IMR-90 (cell line): Measurements from ENCODE around the gene CLK1. TPM values are rescaled to one million over a fixed set of nuclear protein-coding genes. Genes with fewer than 3 reads are reported as not detected.

Experiments used
- ATAC-seq: fragments of 200-7000 bp; cut with Tn5 transposase; 2 replicates; pipeline ENCODE4 v1.9.1; 2020; ENCODE audit warnings: low read depth, mild to moderate bottlenecking, moderate library complexity
- BruUV-seq: library from RNA; stranded (reverse); fragments of 400-500 nt; replicated peaks from 2 replicates; lab custom pipeline; 2021; lab: Mats Ljungman, UMichigan
- CTCF ChIA-PET: fragments of 300-600 bp; formaldehyde crosslinking; extraction: SDS; loops from one replicate; lab custom pipeline; 2021; ENCODE audit warnings: antibody characterized with exemption; lab: Yijun Ruan, JAX
- POLR2A ChIA-PET: fragments of 300-600 bp; sonication (Branson Sonifier 250); formaldehyde crosslinking; loops from one replicate; lab custom pipeline; 2022; ENCODE audit warnings: antibody characterized with exemption; ENCODE audit not compliant: unreplicated experiment; lab: Charles Lee
- DNase-seq: peaks from one replicate; pipeline ENCODE4 v3.0.0; 2013
- H2AFZ ChIP-seq: replicated peaks from 2 replicates; pipeline ENCODE3; 2013; ENCODE audit warnings: low read length, mild to moderate bottlenecking; ENCODE audit not compliant: poor library complexity
- H2AK5ac ChIP-seq: 2 replicates; pipeline ENCODE4 v1.6.1; 2013; ENCODE audit warnings: low read depth, low read length, inconsistent platforms
- H2AK9ac ChIP-seq: replicated peaks from 2 replicates; pipeline ENCODE3; 2013; ENCODE audit warnings: mild to moderate bottlenecking, low read depth, low read length, moderate library complexity; ENCODE audit not compliant: poor library complexity
- H2BK120ac ChIP-seq: 2 replicates; pipeline ENCODE4 v1.6.1; 2013; ENCODE audit warnings: low read depth, low read length, inconsistent platforms
- H2BK15ac ChIP-seq: 3 replicates; pipeline ENCODE4 v1.6.1; 2013; ENCODE audit warnings: low read depth, low read length, inconsistent platforms
- H2BK20ac ChIP-seq: 2 replicates; pipeline ENCODE4 v1.6.1; 2013; ENCODE audit warnings: low read depth, mild to moderate bottlenecking, inconsistent platforms, low read length, moderate library complexity
- H2BK5ac ChIP-seq: 2 replicates; pipeline ENCODE4 v1.6.1; 2013; ENCODE audit warnings: mild to moderate bottlenecking, low read depth, low read length, inconsistent platforms; ENCODE audit not compliant: poor library complexity, severe bottlenecking
- H3K14ac ChIP-seq: replicated peaks from 2 replicates; pipeline ENCODE4 v1.6.1; 2013; ENCODE audit warnings: low read depth, low read length, inconsistent platforms
- H3K18ac ChIP-seq: 2 replicates; pipeline ENCODE4 v1.6.1; 2013; ENCODE audit warnings: low read depth, low read length, control low read depth
- H3K23ac ChIP-seq: 2 replicates; pipeline ENCODE4 v1.6.1; 2013; ENCODE audit warnings: low read depth, low read length, inconsistent platforms
- H3K27ac ChIP-seq: 2 replicates; pipeline ENCODE4 v1.5.1; 2013; ENCODE audit warnings: mild to moderate bottlenecking, control low read depth, low read length; ENCODE audit not compliant: insufficient read depth
- H3K27me3 ChIP-seq: 2 replicates; pipeline ENCODE4 v1.6.1; 2013; ENCODE audit warnings: low read length; ENCODE audit not compliant: control insufficient read depth, insufficient read depth
- H3K36me3 ChIP-seq: 2 replicates; pipeline ENCODE4 v1.6.1; 2013; ENCODE audit warnings: low read length, mixed read lengths; ENCODE audit not compliant: control insufficient read depth, insufficient read depth
- H3K4ac ChIP-seq: 2 replicates; pipeline ENCODE4 v1.6.1; 2013; ENCODE audit warnings: low read depth, low read length, inconsistent platforms
- H3K4me1 ChIP-seq: 2 replicates; pipeline ENCODE4 v1.6.1; 2013; ENCODE audit warnings: low read length, mixed read lengths; ENCODE audit not compliant: control insufficient read depth, insufficient read depth
- H3K4me2 ChIP-seq: 2 replicates; pipeline ENCODE4 v1.6.1; 2013; ENCODE audit warnings: low read depth, mild to moderate bottlenecking, control low read depth, low read length, moderate library complexity
- H3K4me3 ChIP-seq: 2 replicates; pipeline ENCODE4 v1.5.1; 2013; ENCODE audit warnings: low read depth, mild to moderate bottlenecking, control low read depth, low read length, moderate library complexity; ENCODE audit not compliant: insufficient read depth
- H3K56ac ChIP-seq: 2 replicates; pipeline ENCODE4 v1.6.1; 2013; ENCODE audit warnings: low read length, inconsistent platforms; ENCODE audit not compliant: insufficient read depth; ENCODE audit errors: extremely low read depth
- H3K79me1 ChIP-seq, 2 experiments: 2 replicates each; pipeline ENCODE4 v1.6.1; 2013; ENCODE audit warnings: low read length in 2 of 2, inconsistent platforms in 1 of 2, low read depth in 1 of 2
- H3K9ac ChIP-seq: 2 replicates; pipeline ENCODE4 v1.6.1; 2013; ENCODE audit warnings: low read depth, low read length, control low read depth
- H3K9me1 ChIP-seq: 2 replicates; pipeline ENCODE4 v1.6.1; 2013; ENCODE audit warnings: low read length, inconsistent platforms; ENCODE audit not compliant: insufficient read depth
- H3K9me3 ChIP-seq: 2 replicates; pipeline ENCODE4 v1.6.1; 2013; ENCODE audit warnings: low read length; ENCODE audit not compliant: control insufficient read depth, insufficient read depth
- H4K20me1 ChIP-seq: 2 replicates; pipeline ENCODE4 v1.6.1; 2013; ENCODE audit warnings: low read length, inconsistent platforms; ENCODE audit not compliant: insufficient read depth
- H4K5ac ChIP-seq: 2 replicates; pipeline ENCODE4 v1.6.1; 2013; ENCODE audit warnings: mild to moderate bottlenecking, low read depth, low read length, control low read depth
- H4K8ac ChIP-seq, 2 experiments: 2 replicates each; pipeline ENCODE4 v1.6.1; 2013; ENCODE audit warnings: low read depth in 2 of 2, low read length in 2 of 2, control low read depth in 1 of 2, inconsistent platforms in 1 of 2
- H4K91ac ChIP-seq: 2 replicates; pipeline ENCODE4 v1.6.1; 2013; ENCODE audit warnings: low read depth, low read length, inconsistent platforms; ENCODE audit not compliant: insufficient read depth
- ELK1 ChIP-seq: fragments of 150-350 bp; IDR thresholded peaks from 2 replicates; pipeline ENCODE4 v1.6.1; 2016; ENCODE audit warnings: low read depth, mild to moderate bottlenecking, low read length, moderate library complexity, borderline replicate concordance
- MAZ ChIP-seq: IDR thresholded peaks from 2 replicates; pipeline ENCODE4 v1.6.1; 2012; ENCODE audit warnings: low read depth, mild to moderate bottlenecking, low read length, improper control_type of control experiment, moderate library complexity, borderline replicate concordance
- POLR2A ChIP-seq: IDR thresholded peaks from 2 replicates; pipeline ENCODE4 v1.6.1; 2012; ENCODE audit warnings: mild to moderate bottlenecking, low read depth, low read length
- WGBS, 2 experiments: methylation state at CpG; one replicate each; pipeline versions ENCODE4 v1.1.5 to v1.1.7; 2013; ENCODE audit warnings: missing lambda C conversion rate in 2 of 2; ENCODE audit not compliant: insufficient read length in 1 of 2; ENCODE audit errors: extremely low coverage in 2 of 2; 5-methylcytosine and 5-hydroxymethylcytosine counted together
- dilution Hi-C: fragments of 300-500 bp; cut with HindIII; formaldehyde crosslinking; loops from one replicate; pipeline ENCODE4 v1.14.3; 2018; ENCODE audit warnings: low sequenced_read_pairs; ENCODE audit not compliant: unreplicated experiment
- in situ Hi-C: fragments of 300-500 bp; cut with MboI; formaldehyde crosslinking; loops from 3 replicates; pipeline ENCODE4 v1.14.3; 2019; ENCODE audit warnings: low sequenced_read_pairs, inconsistent platforms, mixed read lengths
- intact Hi-C: fragments of 100-400 bp; cut with micrococcal nuclease; formaldehyde crosslinking; loops from 2 replicates; pipeline ENCODE4 v1.10.0; 2022
- polyA plus RNA-seq, 3 experiments: library from polyadenylated mRNA; depleted of rRNA; stranded (reverse); fragments of >200 nt; gene quantifications; 2 replicates each; pipeline ENCODE4 v1.2.3, GENCODE V29; 2012; ENCODE audit warnings: low replicate concordance in 1 of 3
- total RNA-seq: library from RNA; depleted of rRNA; stranded (reverse); fragments of >200 nt; gene quantifications from 2 replicates; pipeline ENCODE4 v1.2.3, GENCODE V29; 2012

CLK1 gene
- total and polyA plus RNA-seq, 2 of the 4 experiments (the other 2 are of a cell fraction) = 26.2 to 35.5 TPM

DNA sequence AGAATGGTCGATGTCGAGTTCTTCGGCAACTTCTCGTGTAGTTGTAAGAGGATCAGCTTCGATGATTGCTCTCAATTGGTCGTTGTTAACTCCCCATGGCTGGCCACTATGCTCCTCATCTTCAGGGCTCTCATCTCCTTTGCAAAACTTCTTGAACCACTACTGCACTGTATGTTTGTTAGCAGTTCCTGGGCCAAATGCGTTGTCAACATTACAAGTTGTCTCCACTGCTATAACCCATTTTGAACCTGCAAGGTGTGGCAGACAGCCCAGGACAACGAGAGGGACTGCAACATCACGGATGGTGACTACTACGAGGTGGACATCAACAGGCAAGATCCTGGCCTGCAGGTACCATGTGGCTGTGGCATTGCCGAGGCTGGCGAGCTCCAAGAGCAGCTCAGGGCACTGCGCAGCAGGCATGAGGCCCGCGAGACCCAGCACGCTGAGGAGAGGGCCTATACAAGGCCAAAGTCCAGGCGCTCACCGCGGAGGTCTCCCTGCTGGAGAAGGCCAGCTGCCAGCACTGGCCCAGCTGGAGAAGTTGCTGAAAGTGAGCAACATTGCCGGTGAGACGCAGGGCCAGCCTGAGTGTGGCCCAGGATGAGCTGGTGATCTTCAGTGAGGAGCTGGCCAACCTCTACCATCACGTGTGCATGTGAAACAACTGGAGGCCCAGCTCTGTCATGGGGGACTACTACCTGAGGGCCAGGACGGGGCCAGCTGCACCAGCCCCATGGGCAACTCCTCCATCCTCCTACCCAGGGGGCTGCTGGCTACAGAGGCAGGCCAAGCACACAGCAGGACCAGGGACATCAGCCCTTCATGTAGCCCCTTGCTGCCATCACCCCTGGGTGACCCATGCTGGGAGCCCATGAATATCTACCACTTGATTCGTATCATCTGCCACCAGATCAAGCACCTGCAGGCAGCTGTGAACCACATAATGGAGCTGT lies 20.2 kb downstream of the CLK1 start:
- no peak overlapping the region for H2AFZ ChIP-seq
- H2AK5ac ChIP-seq = no peak overlapping the region
- H3K56ac ChIP-seq = no peak overlapping the region
- H3K79me1 ChIP-seq = no peaks in the 10 kb centered on the region
- ATAC-seq (no peak), DNase-seq (no peak)
- H3K27me3 ChIP-seq = no peaks in the 10 kb centered on the region; the same call in none of the 2 replicates
- H2BK15ac ChIP-seq = no peak overlapping the region
- H3K9me1 ChIP-seq = peaks cover 5% of the 10 kb centered on the region; the same call in 1 of the 2 replicates
- intact Hi-C loops (loop anchor here (2.0 kb wide), 1 partner anchor 15 kb away; no protein-coding TSS in a partner anchor), in situ Hi-C loops (no loop called here), dilution Hi-C loops (no loop called here)
- no peak overlapping the region for H2BK20ac ChIP-seq
- H2BK120ac ChIP-seq = no peak overlapping the region
- no peak overlapping the region for H3K27ac ChIP-seq
- H3K9ac ChIP-seq = no peak overlapping the region
- POLR2A ChIA-PET = no interaction called here
- H4K91ac ChIP-seq = no peak overlapping the region
- no peaks in the 10 kb centered on the region for H4K20me1 ChIP-seq
- no peak overlapping the region for H2AK9ac ChIP-seq
- no peak overlapping the region for H3K14ac ChIP-seq
- WGBS, 2 experiments = 81% methylated on average over 23 of the region's 24 CpGs; no CpG with 5 or more reads in 1 of the 2 experiments
- H3K9me3 ChIP-seq = no peaks in the 10 kb centered on the region
- CTCF ChIA-PET = no interaction called here
- H2BK5ac ChIP-seq = no peak overlapping the region
- H4K8ac ChIP-seq = no peak overlapping the region
- no peak overlapping the region for H3K4ac ChIP-seq
- no peak overlapping the region for H3K23ac ChIP-seq
- no peak for TF ChIP-seq ELK1
- TF ChIP-seq MAZ = no peak
- no peak for TF ChIP-seq POLR2A
- no peak overlapping the region for H4K5ac ChIP-seq
- no peak overlapping the region for H3K18ac ChIP-seq
- no peak overlapping the region for H3K4me2 ChIP-seq
- H3K4me1 ChIP-seq = no peaks in the 10 kb centered on the region
- no TSS peak for BruUV-seq
- H3K4me3 ChIP-seq = no peak overlapping the region
- H3K36me3 ChIP-seq = no peaks in the 10 kb centered on the region
